H9 (cell line): ENCODE data around the gene SDR9C7. TPM values are rescaled to one million over a fixed set of nuclear protein-coding genes. Genes with fewer than 3 reads are reported as not detected.
"Not testable (repeated sequence)": the region's sequence is repeated elsewhere in the genome, so short reads cannot be mapped to it uniquely, and the experiment has no call there.

Source experiments
- DNase-seq: peaks from one replicate; pipeline ENCODE4 v3.0.0-alpha.2; 2017
- H2AFZ ChIP-seq: one replicate; pipeline ENCODE4 v1.6.1; 2013; ENCODE audit warnings: mild to moderate bottlenecking, low read length, control low read depth, moderate library complexity
- H2AK5ac ChIP-seq: 2 replicates; pipeline ENCODE4 v1.6.1; 2013; ENCODE audit warnings: low read length, control low read depth, mixed read lengths; ENCODE audit not compliant: insufficient read length
- H2BK120ac ChIP-seq: one replicate; pipeline ENCODE4 v1.6.1; 2013; ENCODE audit warnings: low read depth, mild to moderate bottlenecking, low read length, control low read depth, inconsistent platforms; ENCODE audit not compliant: poor library complexity, severe bottlenecking
- H2BK12ac ChIP-seq: 2 replicates; pipeline ENCODE4 v1.6.1; 2013; ENCODE audit warnings: low read length, control low read depth, mixed read lengths, low read depth; ENCODE audit not compliant: insufficient read length
- H2BK15ac ChIP-seq: 2 replicates; pipeline ENCODE4 v1.6.1; 2013; ENCODE audit warnings: low read depth, low read length, control low read depth
- H2BK20ac ChIP-seq: one replicate; pipeline ENCODE4 v1.6.1; 2013; ENCODE audit warnings: low read depth, mild to moderate bottlenecking, low read length, control low read depth, inconsistent platforms; ENCODE audit not compliant: poor library complexity, severe bottlenecking
- H2BK5ac ChIP-seq: 2 replicates; pipeline ENCODE4 v1.6.1; 2013; ENCODE audit warnings: low read length, control low read depth, mixed read lengths; ENCODE audit not compliant: insufficient read length
- H3K14ac ChIP-seq: 2 replicates; pipeline ENCODE4 v1.6.1; 2013; ENCODE audit warnings: low read length, control low read depth; ENCODE audit not compliant: insufficient read depth
- H3K18ac ChIP-seq: 2 replicates; pipeline ENCODE4 v1.6.1; 2013; ENCODE audit warnings: low read depth, mild to moderate bottlenecking, mixed read lengths, low read length, control low read depth; ENCODE audit not compliant: insufficient read length
- H3K23ac ChIP-seq: 2 replicates; pipeline ENCODE4 v1.6.1; 2013; ENCODE audit warnings: low read length, control low read depth, mixed read lengths, low read depth; ENCODE audit not compliant: insufficient read length
- H3K23me2 ChIP-seq: 2 replicates; pipeline ENCODE4 v1.6.1; 2013; ENCODE audit warnings: low read depth, mild to moderate bottlenecking, mixed read lengths, low read length, control low read depth; ENCODE audit not compliant: insufficient read length, poor library complexity, severe bottlenecking
- H3K27ac ChIP-seq: 2 replicates; pipeline ENCODE4 v1.5.1; 2013; ENCODE audit warnings: low read length, control low read depth, mixed read lengths, low read depth; ENCODE audit not compliant: insufficient read length
- H3K27me3 ChIP-seq: 2 replicates; pipeline ENCODE4 v1.6.1; 2013; ENCODE audit warnings: low read length, control low read depth, inconsistent platforms; ENCODE audit not compliant: insufficient read depth
- H3K4ac ChIP-seq: 2 replicates; pipeline ENCODE4 v1.6.1; 2013; ENCODE audit warnings: low read depth, mild to moderate bottlenecking, control low read depth, inconsistent platforms, low read length, moderate library complexity
- H3K4me1 ChIP-seq: 2 replicates; pipeline ENCODE4 v1.6.1; 2013; ENCODE audit warnings: low read length, control low read depth, inconsistent platforms; ENCODE audit not compliant: insufficient read depth
- H3K4me2 ChIP-seq: 2 replicates; pipeline ENCODE4 v1.6.1; 2013; ENCODE audit warnings: low read length, control low read depth, mixed read lengths; ENCODE audit not compliant: insufficient read length, insufficient read depth
- H3K56ac ChIP-seq: 2 replicates; pipeline ENCODE4 v1.6.1; 2013; ENCODE audit warnings: low read depth, mild to moderate bottlenecking, mixed read lengths, low read length, control low read depth; ENCODE audit not compliant: insufficient read length
- H3K79me1 ChIP-seq: 2 replicates; pipeline ENCODE4 v1.6.1; 2013; ENCODE audit warnings: low read depth, mild to moderate bottlenecking, moderate library complexity, low read length, control low read depth, inconsistent platforms; ENCODE audit not compliant: insufficient read depth, poor library complexity, severe bottlenecking
- H3K79me2 ChIP-seq: 2 replicates; pipeline ENCODE4 v1.6.1; 2013; ENCODE audit warnings: low read length, control low read depth, inconsistent platforms; ENCODE audit not compliant: insufficient read depth
- H3K9ac ChIP-seq: 2 replicates; pipeline ENCODE4 v1.6.1; 2013; ENCODE audit warnings: low read length, control low read depth, mixed read lengths; ENCODE audit not compliant: insufficient read length; ENCODE audit errors: extremely low read depth
- H3K9me3 ChIP-seq: one replicate; pipeline ENCODE4 v1.6.1; 2013; ENCODE audit warnings: low read depth, low read length, inconsistent platforms; ENCODE audit not compliant: control insufficient read depth
- H3T11ph ChIP-seq: one replicate; pipeline ENCODE4 v1.6.1; 2013; ENCODE audit warnings: mild to moderate bottlenecking, low read length, control low read depth, inconsistent platforms
- H4K20me1 ChIP-seq: one replicate; pipeline ENCODE4 v1.6.1; 2013; ENCODE audit not compliant: control insufficient read depth, insufficient read length, insufficient read depth
- H4K5ac ChIP-seq: 2 replicates; pipeline ENCODE4 v1.6.1; 2013; ENCODE audit warnings: low read depth, mild to moderate bottlenecking, mixed read lengths, low read length, control low read depth; ENCODE audit not compliant: insufficient read length
- H4K8ac ChIP-seq: replicated peaks from 2 replicates; pipeline ENCODE4 v1.6.1; 2013; ENCODE audit warnings: low read length, control low read depth, mixed read lengths, low read depth; ENCODE audit not compliant: insufficient read length
- H4K91ac ChIP-seq: 2 replicates; pipeline ENCODE4 v1.6.1; 2013; ENCODE audit warnings: low read depth, mild to moderate bottlenecking, moderate library complexity, mixed read lengths, low read length, control low read depth; ENCODE audit not compliant: insufficient read length
- H3K27ac Mint-ChIP-seq, 3 experiments: 2 replicates in 2 of 3; 3 replicates in 1 of 3; pipeline ENCODE4 v1.8.0; 2020 to 2021; ENCODE audit warnings: mixed read lengths in 3 of 3, mild to moderate bottlenecking in 1 of 3, moderate library complexity in 1 of 3
- H3K27me3 Mint-ChIP-seq: 2 replicates; pipeline ENCODE4 v1.8.0; 2021; ENCODE audit warnings: low read depth, mild to moderate bottlenecking, moderate library complexity, mixed read lengths
- H3K36me3 Mint-ChIP-seq, 3 experiments: 2 replicates in 2 of 3; 3 replicates in 1 of 3; pipeline ENCODE4 v1.8.0; 2020 to 2021; ENCODE audit warnings: low read depth in 3 of 3, mixed read lengths in 3 of 3; ENCODE audit not compliant: insufficient read depth in 1 of 3
- H3K4me1 Mint-ChIP-seq, 2 experiments: 2 replicates each; pipeline ENCODE4 v1.8.0; 2020; ENCODE audit warnings: mixed read lengths in 2 of 2
- H3K4me3 Mint-ChIP-seq, 2 experiments: 2 replicates in 1 of 2; 3 replicates in 1 of 2; pipeline ENCODE4 v1.8.0; 2020 to 2021; ENCODE audit warnings: mild to moderate bottlenecking in 2 of 2, mixed read lengths in 2 of 2, moderate library complexity in 1 of 2
- H3K9me3 Mint-ChIP-seq, 2 experiments: 2 replicates in 1 of 2; 3 replicates in 1 of 2; pipeline ENCODE4 v1.8.0; 2020; ENCODE audit warnings: mild to moderate bottlenecking in 2 of 2, mixed read lengths in 2 of 2, moderate library complexity in 1 of 2
- WGBS: extraction: QIAGEN DNeasy Blood & Tissue Kit; methylation state at CpG from one replicate; pipeline ENCODE4 v1.1.7; 2013; ENCODE audit warnings: missing lambda C conversion rate, low lambda C conversion rate, mixed read lengths; ENCODE audit not compliant: insufficient read length; ENCODE audit errors: extremely low coverage; 5-methylcytosine and 5-hydroxymethylcytosine counted together
- total RNA-seq: library from RNA; stranded (reverse); gene quantifications from 2 replicates; pipeline ENCODE4 v1.2.1, GENCODE V29; 2021

SDR9C7 gene
- total RNA-seq, 1 experiment from 2014 or later, result not detected

DNA sequence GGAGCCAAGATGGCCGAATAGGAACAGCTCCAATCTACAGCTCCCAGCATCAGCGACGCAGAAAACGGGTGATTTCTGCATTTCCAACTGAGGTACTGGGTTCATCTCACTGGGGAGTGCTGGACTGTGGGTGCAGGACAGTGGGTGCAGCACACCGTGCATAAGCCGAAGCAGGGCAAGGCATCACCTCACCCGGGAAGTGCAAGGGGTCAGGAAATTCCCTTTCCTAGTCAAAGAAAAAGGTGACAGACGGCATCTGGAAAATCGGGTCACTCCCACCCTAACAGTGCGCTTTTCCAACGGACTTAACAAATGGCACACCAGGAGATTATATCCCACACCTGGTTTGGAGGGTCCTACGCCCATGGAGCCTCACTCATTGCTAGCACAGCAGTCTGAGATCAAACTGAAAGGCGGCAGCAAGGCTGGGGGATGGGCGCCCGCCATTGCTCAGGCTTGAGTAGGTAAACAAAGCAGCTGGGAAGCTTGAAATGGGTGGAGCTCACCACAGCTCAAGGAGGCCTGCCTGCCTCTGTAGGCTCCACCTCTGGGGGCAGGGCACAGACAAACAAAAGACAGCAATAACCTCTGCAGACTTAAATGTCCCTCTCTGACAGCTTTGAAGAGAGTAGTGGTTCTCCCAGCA is 31.9 kb upstream of the SDR9C7 start:
- not testable (repeated sequence) for H3K4me2 ChIP-seq, H3K79me1 ChIP-seq, H3T11ph ChIP-seq, H4K20me1 ChIP-seq, H4K8ac ChIP-seq, H2BK120ac ChIP-seq, H3K23me2 ChIP-seq, H3K4me1 ChIP-seq, H3K4ac ChIP-seq, H2AK5ac ChIP-seq, H4K91ac ChIP-seq, H3K4me1 Mint-ChIP-seq, H2BK5ac ChIP-seq, H3K4me3 Mint-ChIP-seq, H3K27me3 ChIP-seq, H2AFZ ChIP-seq, H3K18ac ChIP-seq, H3K23ac ChIP-seq, H3K14ac ChIP-seq, H3K27ac Mint-ChIP-seq, H2BK15ac ChIP-seq, H3K9me3 ChIP-seq, H3K9ac ChIP-seq, H2BK20ac ChIP-seq, H3K56ac ChIP-seq, H3K79me2 ChIP-seq, H2BK12ac ChIP-seq, H4K5ac ChIP-seq, H3K27ac ChIP-seq
- Mint-ChIP-seq H3K36me3 (peaks cover 5 to 16% (median 7%) of the 10 kb centered on the region in 3 experiments; a peak in 5 of 7 replicates), H3K9me3 (peaks cover 39 to 54% of the 10 kb centered on the region in 2 experiments), H3K27me3 (peaks cover 26% of the 10 kb centered on the region)
- DNase-seq, result peak; percentile 36
- WGBS, result no CpG with 5 or more reads among the region's 15 CpGs

DNA sequence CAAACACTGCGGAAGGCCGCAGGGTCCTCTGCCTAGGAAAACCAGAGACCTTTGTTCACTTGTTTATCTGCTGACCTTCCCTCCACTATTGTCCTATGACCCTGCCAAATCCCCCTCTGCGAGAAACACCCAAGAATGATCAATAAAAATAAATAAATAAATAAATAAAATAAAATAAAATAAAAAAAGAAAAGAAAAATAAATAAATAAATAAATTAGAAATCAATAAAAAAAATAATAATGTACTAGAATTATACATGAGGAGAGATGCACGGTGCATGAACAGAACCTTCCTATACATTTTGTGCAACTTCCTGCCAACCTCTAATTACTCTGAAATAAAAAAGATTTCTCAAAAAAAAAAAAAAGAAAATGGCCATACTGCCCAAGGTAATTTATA is 30.9 kb upstream of the SDR9C7 start:
- H4K5ac ChIP-seq, H3K23me2 ChIP-seq, H3K27ac ChIP-seq, H4K91ac ChIP-seq, H2AK5ac ChIP-seq, H2BK12ac ChIP-seq, H3K4me2 ChIP-seq, H2BK15ac ChIP-seq, H3T11ph ChIP-seq, H3K27ac Mint-ChIP-seq, H3K4me3 Mint-ChIP-seq, H3K9me3 ChIP-seq, H3K79me1 ChIP-seq, H3K4me1 ChIP-seq, H3K9ac ChIP-seq, H3K56ac ChIP-seq, H3K79me2 ChIP-seq, H3K4me1 Mint-ChIP-seq, H4K20me1 ChIP-seq, H3K23ac ChIP-seq, H2BK120ac ChIP-seq, H3K27me3 ChIP-seq, H2BK5ac ChIP-seq, H3K14ac ChIP-seq, H3K18ac ChIP-seq, H2BK20ac ChIP-seq, H2AFZ ChIP-seq, DNase-seq, H4K8ac ChIP-seq, H3K4ac ChIP-seq: not testable (repeated sequence)
- no CpG with 5 or more reads among the region's 4 CpGs for WGBS
- H3K27me3 Mint-ChIP-seq, result peaks cover 24% of the 10 kb centered on the region
- H3K36me3 Mint-ChIP-seq, result peaks cover 5 to 16% (median 7%) of the 10 kb centered on the region in 3 experiments; a peak in 5 of 7 replicates
- peaks cover 47 to 58% of the 10 kb centered on the region in 2 experiments for H3K9me3 Mint-ChIP-seq
